Body of pancreas (tissue), 4 donors: Measurements from ENCODE around the gene GRIN2C.

Experiments
- CTCF ChIP-seq, 7 experiments: fragments of 450-650 bp in 4 of 7; fragments of 200-600 bp in 3 of 7; sonication (generic) in 3 of 7; IDR thresholded peaks; one replicate each; pipeline ENCODE4 v1.5.1; 2016 to 2019; ENCODE audit warnings: antibody characterized with exemption in 7 of 7
- POLR2A ChIP-seq, 3 donors: fragments of 450-650 bp; IDR thresholded peaks; one replicate each; pipeline ENCODE4 v1.6.1; 2016; ENCODE audit warnings: antibody characterized with exemption in 3 of 3, mild to moderate bottlenecking in 2 of 3

- no peak for TF ChIP-seq CTCF (IDR thresholded peaks at IDR 0.05)
- TF ChIP-seq POLR2A (IDR thresholded peaks at IDR 0.05), result no peak
Measured at GRCh38 chr17:74825952-74826719, 33.5 kb downstream of the GRIN2C start.
